ENCODE results near the gene CTTN. TPM values are rescaled to one million over a fixed set of nuclear protein-coding genes. Genes with fewer than 3 reads are reported as not detected.

The CTTN gene
- total RNA-seq, 1 donor from 2014 or later = 227 TPM

DNA sequence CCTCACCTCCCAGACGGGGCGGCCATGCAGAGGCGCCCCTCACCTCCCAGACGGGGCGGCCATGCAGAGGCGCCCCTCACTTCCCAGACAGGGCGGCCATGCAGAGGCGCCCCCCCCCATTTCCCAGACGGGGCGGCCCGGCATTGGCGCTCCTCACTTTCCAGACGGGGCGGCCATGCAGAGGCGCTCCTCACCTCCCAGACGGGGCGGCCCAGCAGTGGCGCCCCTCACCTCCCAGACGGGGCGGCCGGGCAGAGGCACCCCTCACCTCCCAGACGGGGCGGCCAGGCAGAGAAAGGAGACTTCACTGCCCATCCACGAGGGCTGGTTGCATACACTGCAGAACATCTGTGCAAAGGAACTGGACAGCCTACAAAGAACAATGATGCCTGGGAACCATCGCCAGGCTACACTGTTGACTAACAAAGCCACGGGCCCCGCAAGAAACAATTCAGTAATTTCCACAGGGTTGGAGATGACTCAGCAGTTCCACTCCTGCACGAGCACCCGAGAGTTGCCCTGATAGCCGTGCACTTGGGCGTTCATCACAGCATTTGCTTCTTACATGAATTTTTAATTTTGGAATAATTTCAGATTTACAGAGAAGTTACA is 58.7 kb downstream of the CTTN start:
- DNase-seq (ENCODE audit: extremely low spot score in 2 of 2) = no peak

DNA sequence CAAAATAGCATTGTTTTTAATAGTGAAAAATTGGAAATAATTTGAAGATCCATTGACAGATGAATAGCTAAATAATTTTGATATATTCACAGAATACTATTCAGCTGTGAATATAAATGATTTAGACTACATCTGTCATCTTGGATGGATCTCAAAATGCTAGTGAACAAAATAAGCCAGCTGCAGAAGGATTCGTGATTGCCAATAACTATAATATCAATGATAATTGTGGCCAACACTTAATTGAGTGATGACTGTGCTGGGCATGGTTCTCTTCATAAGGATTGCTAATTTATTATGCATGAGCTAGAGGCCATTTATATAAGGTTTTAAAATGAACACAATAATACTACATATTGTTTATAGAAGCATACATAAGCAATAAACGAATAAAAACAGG is 60.4 kb downstream of the CTTN start:
- no peaks in the 10 kb centered on the region for H3K27me3 ChIP-seq
- no peaks in the 10 kb centered on the region for H3K4me1 ChIP-seq
- H3K4me3 ChIP-seq = no peak overlapping the region
- intact Hi-C loops (cut with DNase I) = no loop called here
- no peak overlapping the region for H3K27ac ChIP-seq
- TF ChIP-seq POLR2A (IDR thresholded peaks at IDR 0.05) (no peak), POLR2AphosphoS5 (IDR thresholded peaks at IDR 0.05; ENCODE audit: insufficient read depth in 1 of 2, low read depth in 1 of 2) (no peak)
- TF ChIP-seq, protein P1, sequence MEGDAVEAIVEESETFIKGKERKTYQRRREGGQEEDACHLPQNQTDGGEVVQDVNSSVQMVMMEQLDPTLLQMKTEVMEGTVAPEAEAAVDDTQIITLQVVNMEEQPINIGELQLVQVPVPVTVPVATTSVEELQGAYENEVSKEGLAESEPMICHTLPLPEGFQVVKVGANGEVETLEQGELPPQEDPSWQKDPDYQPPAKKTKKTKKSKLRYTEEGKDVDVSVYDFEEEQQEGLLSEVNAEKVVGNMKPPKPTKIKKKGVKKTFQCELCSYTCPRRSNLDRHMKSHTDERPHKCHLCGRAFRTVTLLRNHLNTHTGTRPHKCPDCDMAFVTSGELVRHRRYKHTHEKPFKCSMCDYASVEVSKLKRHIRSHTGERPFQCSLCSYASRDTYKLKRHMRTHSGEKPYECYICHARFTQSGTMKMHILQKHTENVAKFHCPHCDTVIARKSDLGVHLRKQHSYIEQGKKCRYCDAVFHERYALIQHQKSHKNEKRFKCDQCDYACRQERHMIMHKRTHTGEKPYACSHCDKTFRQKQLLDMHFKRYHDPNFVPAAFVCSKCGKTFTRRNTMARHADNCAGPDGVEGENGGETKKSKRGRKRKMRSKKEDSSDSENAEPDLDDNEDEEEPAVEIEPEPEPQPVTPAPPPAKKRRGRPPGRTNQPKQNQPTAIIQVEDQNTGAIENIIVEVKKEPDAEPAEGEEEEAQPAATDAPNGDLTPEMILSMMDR (IDR thresholded peaks at IDR 0.05) = no peak
- H3K9me3 ChIP-seq = no peaks in the 10 kb centered on the region
- no peak for DNase-seq (ENCODE audit: extremely low spot score in 2 of 2)
- H3K36me3 ChIP-seq = no peaks in the 10 kb centered on the region

More for the DNA sequence above, 58.7 kb downstream of the CTTN start:
- Histone ChIP-seq H3K4me3 (no peak overlapping the region), H3K27ac (no peak overlapping the region), H3K9me3 (no peaks in the 10 kb centered on the region), H3K36me3 (no peaks in the 10 kb centered on the region), H3K27me3 (no peaks in the 10 kb centered on the region), H3K4me1 (no peaks in the 10 kb centered on the region)
- TF ChIP-seq, protein P1 (IDR thresholded peaks at IDR 0.05) = no peak
- TF ChIP-seq POLR2A (IDR thresholded peaks at IDR 0.05) (no peak), POLR2AphosphoS5 (IDR thresholded peaks at IDR 0.05; ENCODE audit: insufficient read depth in 1 of 2, low read depth in 1 of 2) (no peak)
- intact Hi-C loops (cut with DNase I) = no loop called here

DNA sequence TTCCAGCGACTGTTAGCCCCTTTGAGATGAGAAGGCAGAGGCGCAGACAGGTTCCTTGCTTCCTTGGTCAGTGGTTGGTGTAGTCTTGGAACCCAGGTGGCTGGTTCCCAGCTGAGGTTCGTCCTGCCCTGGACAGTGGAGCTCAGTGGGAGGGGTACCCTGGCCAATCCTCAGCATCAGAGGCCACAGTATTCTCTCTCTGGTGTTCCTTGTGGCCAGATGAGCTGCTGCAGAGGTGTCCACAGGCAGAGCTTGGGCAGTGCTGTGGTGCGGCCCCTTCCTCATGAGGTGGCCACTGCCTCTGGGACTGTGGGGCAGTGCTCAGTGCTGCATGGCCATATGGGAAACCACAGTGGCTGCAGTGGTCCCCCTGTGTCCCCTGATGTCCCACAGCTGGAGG is 61.8 kb downstream of the CTTN start:
- Histone ChIP-seq H3K27ac (no peak overlapping the region), H3K4me1 (no peaks in the 10 kb centered on the region), H3K27me3 (no peaks in the 10 kb centered on the region), H3K9me3 (no peaks in the 10 kb centered on the region), H3K4me3 (no peak overlapping the region), H3K36me3 (no peaks in the 10 kb centered on the region)
- no peak for TF ChIP-seq POLR2AphosphoS5 (IDR thresholded peaks at IDR 0.05; ENCODE audit: insufficient read depth in 1 of 2, low read depth in 1 of 2)
- TF ChIP-seq, protein P1 (IDR thresholded peaks at IDR 0.05) = no peak
- TF ChIP-seq POLR2A (IDR thresholded peaks at IDR 0.05) = no peak
- intact Hi-C loops (cut with DNase I) = loop anchor here (10.0 kb wide), 1 partner anchor 305 kb away; no protein-coding TSS in a partner anchor
- DNase-seq (ENCODE audit: extremely low spot score in 2 of 2) = no peak

DNA sequence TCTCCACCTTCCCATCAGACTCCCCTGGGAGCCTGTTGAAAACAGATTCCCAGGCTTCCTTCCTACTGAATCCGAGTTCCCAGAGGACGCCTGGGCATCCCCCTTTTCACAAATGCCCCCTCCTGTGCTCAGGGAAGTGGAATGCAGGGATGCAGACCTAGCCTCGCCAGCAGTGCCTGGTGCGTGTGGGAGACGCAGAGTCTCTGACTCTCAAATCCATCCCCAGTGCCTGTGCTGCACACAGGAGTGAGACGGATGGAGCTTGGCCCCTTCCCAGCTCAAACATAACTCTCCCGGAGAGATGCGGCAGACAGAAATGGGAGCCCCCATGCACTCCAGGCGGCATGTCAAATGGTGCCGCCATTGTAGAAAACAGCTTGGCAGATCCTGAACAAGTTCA is 62.6 kb downstream of the CTTN start:
- Histone ChIP-seq H3K4me3 (no peak overlapping the region), H3K4me1 (no peaks in the 10 kb centered on the region), H3K27me3 (no peaks in the 10 kb centered on the region), H3K27ac (no peak overlapping the region), H3K9me3 (no peaks in the 10 kb centered on the region), H3K36me3 (no peaks in the 10 kb centered on the region)
- intact Hi-C loops (cut with DNase I) = loop anchor here (10.0 kb wide), 1 partner anchor 304 kb away; no protein-coding TSS in a partner anchor
- TF ChIP-seq POLR2AphosphoS5 (IDR thresholded peaks at IDR 0.05; ENCODE audit: insufficient read depth in 1 of 2, low read depth in 1 of 2) = no peak
- TF ChIP-seq POLR2A (IDR thresholded peaks at IDR 0.05) = no peak
- TF ChIP-seq, protein P1 (IDR thresholded peaks at IDR 0.05) = no peak
- no peak for DNase-seq (ENCODE audit: extremely low spot score in 2 of 2)

DNA sequence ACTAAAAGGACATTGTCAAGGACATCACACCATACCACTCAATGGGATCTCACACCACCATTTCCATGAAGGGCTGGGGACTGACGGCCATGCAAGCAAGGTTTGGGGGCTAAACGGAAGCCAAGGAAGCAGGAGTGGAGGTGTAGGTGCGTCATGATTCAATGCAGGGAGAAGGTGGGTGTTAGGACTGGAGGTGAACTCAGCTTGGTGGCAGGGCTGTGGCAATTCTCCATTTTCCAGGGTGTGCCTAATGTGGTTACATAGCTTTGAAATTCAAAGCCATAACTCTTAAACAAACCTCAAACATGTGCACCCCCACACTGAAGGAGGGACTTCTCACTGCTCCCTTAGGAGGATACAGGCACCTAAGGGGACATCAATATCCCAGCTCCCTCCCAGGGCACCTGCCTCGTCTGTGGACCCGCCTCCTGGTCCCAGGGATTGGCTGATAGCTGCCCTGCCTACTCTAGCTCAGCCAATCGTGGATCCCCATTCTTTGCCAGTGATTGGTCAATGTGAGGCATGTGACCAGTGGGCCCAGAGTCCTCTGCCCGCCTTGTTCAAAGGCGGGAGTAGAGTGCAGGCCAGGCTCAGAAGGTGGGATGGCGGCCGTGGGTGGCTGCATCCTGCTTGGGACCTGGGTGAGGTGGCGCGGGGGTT is 64.6 kb downstream of the CTTN start:
- Histone ChIP-seq H3K9me3 (no peaks in the 10 kb centered on the region), H3K27me3 (no peaks in the 10 kb centered on the region), H3K36me3 (no peaks in the 10 kb centered on the region), H3K27ac (no peak overlapping the region), H3K4me1 (no peaks in the 10 kb centered on the region), H3K4me3 (no peak overlapping the region)
- no peak for DNase-seq (ENCODE audit: extremely low spot score in 2 of 2)
- TF ChIP-seq POLR2AphosphoS5 (IDR thresholded peaks at IDR 0.05; ENCODE audit: insufficient read depth in 1 of 2, low read depth in 1 of 2) = no peak
- TF ChIP-seq, protein P1 (IDR thresholded peaks at IDR 0.05) = no peak
- no peak for TF ChIP-seq POLR2A (IDR thresholded peaks at IDR 0.05)
- intact Hi-C loops (cut with DNase I) = loop anchor here (10.0 kb wide), 1 partner anchor 302 kb away; no protein-coding TSS in a partner anchor
